Measurements from ENCODE around the gene ZNF846. TPM values are rescaled to one million over a fixed set of nuclear protein-coding genes. Genes with fewer than 3 reads are reported as not detected.
"Not testable (repeated sequence)": the region's sequence is repeated elsewhere in the genome, so short reads cannot be mapped to it uniquely, and the experiment has no call there.

The ZNF846 gene
- total RNA-seq, 1 donor from 2014 or later = 7.7 TPM

- TF ChIP-seq CTCF (conservative IDR thresholded peaks at IDR 0.05; ENCODE audit: low read depth, low read length) = no peak
- H3K4me3 ChIP-seq (ENCODE audit: low read depth, low read length) = no peak overlapping the region
- DNase-seq (ENCODE audit: low read depth) = no peak
Observed at GRCh38 chr19:9729162-9729561, 39.4 kb downstream of the ZNF846 start.

- no peak overlapping the region for H3K4me3 ChIP-seq (ENCODE audit: low read depth, low read length)
- DNase-seq (ENCODE audit: low read depth) = no peak
- TF ChIP-seq CTCF (conservative IDR thresholded peaks at IDR 0.05; ENCODE audit: low read depth, low read length) = no peak
Observed at GRCh38 chr19:9727644-9728043, 40.9 kb downstream of the ZNF846 start.

DNA sequence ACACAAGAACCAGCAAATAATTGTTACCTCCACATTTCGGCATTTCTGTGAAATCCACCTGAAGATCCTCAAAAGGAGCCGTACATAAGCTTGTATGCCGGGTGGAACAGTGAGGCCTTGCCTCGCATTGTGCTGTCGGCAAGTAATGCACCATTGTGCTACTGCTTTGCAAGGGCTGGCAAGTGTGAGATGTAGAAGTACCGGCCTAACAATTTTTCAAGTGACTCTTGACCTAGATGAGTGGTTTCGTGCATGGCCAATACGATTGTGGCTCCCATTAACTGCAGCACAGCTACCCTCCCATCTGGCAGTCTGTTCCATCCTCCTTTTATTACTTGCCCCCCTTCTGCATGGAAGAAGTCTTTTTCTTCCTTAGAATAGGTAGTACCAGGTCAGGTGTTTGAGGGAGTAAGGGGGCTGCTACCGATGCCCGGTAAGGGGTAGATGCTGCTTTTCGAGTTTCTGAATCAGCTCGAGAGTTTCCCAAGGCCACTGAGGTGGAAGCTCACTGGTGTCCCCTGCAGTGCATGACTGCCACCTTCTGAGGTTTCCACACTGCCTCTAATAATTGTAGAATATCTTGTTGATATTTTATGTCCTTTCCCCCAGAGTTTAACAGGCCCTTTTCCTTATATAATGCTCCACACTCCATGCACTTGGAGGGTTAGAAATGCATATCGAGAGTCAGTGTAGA lies 42.9 kb downstream of the ZNF846 start:
- not testable (repeated sequence) for H3K4me3 ChIP-seq (ENCODE audit: low read depth, low read length); DNase-seq (ENCODE audit: low read depth)

- no peak for DNase-seq (ENCODE audit: low read depth)
- H3K4me3 ChIP-seq (ENCODE audit: low read depth, low read length) = no peak overlapping the region
- TF ChIP-seq CTCF (conservative IDR thresholded peaks at IDR 0.05; ENCODE audit: low read depth, low read length) = no peak
Observed at GRCh38 chr19:9724157-9724556, 44.4 kb downstream of the ZNF846 start.

GRCh38 chr19:9721861-9722260 lies 46.7 kb downstream of the ZNF846 start:
- DNase-seq (ENCODE audit: low read depth) = no peak
- no peak overlapping the region for H3K4me3 ChIP-seq (ENCODE audit: low read depth, low read length)
- no peak for TF ChIP-seq CTCF (conservative IDR thresholded peaks at IDR 0.05; ENCODE audit: low read depth, low read length)

- no peak for TF ChIP-seq CTCF (conservative IDR thresholded peaks at IDR 0.05; ENCODE audit: low read depth, low read length)
- no peak for DNase-seq (ENCODE audit: low read depth)
- H3K4me3 ChIP-seq (ENCODE audit: low read depth, low read length) = no peak overlapping the region
Observed at GRCh38 chr19:9720541-9720940, 48.0 kb downstream of the ZNF846 start.

DNA sequence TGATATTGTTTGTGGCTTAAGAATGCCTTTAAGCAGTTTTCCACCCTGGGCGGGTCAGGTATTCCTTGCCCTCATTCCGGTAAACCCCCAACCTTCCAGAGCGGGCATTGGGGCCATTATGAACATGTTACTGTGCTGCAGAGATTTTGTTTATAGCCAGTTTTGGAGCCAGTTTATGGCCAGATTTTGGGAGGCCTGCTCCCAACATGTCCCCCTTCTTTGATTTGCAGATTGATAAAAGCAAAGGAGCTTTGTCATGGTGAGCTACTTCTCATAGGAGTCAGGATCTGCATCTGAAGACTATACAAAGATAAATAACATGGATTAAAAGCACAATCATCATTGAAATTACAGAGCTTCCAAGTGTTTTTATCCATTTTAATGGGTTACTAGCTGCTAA lies 56.7 kb downstream of the ZNF846 start:
- H3K4me3 ChIP-seq (ENCODE audit: low read depth, low read length) = no peak overlapping the region
- no peak for DNase-seq (ENCODE audit: low read depth)
- no peak for TF ChIP-seq CTCF (conservative IDR thresholded peaks at IDR 0.05; ENCODE audit: low read depth, low read length)

All from epithelial cell of proximal tubule (primary cell).